ENCODE data around the gene SEC62. TPM values are rescaled to one million over a fixed set of nuclear protein-coding genes. Genes with fewer than 3 reads are reported as not detected.

The SEC62 gene
- total and polyA plus RNA-seq, 2 experiments from 2014 or later = 39.4 to 185 TPM

DNA sequence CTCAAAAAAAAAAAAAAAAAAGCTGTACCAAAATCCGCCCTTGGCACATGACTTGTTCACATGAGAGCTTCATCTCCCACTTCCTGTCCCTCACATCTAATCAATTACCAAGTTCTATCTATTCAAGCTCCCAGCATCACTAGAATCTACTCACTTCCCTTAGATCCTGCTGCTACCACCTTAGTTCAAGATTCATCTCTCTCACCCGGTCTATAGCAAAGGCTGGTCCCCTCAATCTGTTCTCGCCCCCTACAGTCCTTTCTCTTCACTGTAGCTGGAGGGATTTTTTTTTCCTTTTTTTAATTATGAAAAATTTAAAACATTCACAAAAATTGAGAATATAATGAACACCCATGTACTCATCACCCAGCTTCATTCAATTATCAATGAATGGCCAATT is 54.5 kb downstream of the SEC62 start:
- no peaks in the 10 kb centered on the region for H3K4me1 ChIP-seq (ENCODE audit: insufficient read depth)
- no peaks in the 10 kb centered on the region for H3K79me2 ChIP-seq (ENCODE audit: insufficient read depth)
- peak; percentile 15 for DNase-seq
- H3K9me2 ChIP-seq (ENCODE audit: insufficient read depth) = no peaks in the 10 kb centered on the region
- no peaks in the 10 kb centered on the region for H3F3A ChIP-seq (ENCODE audit: insufficient read depth)
- no peaks in the 10 kb centered on the region for H4K20me1 ChIP-seq (ENCODE audit: insufficient read depth)
- no peak overlapping the region for H3K4me2 ChIP-seq (ENCODE audit: unreplicated experiment)
- H2AFZ ChIP-seq = no peak overlapping the region
- H3K27ac ChIP-seq = no peak overlapping the region
- no peaks in the 10 kb centered on the region for H3K27me3 ChIP-seq (replicated peaks; ENCODE audit: insufficient read depth)
- in situ Hi-C loops (cut with MboI) = no loop called here
- no peak overlapping the region for H3K9ac ChIP-seq
- H3K9me3 ChIP-seq (ENCODE audit: low read depth) = no peaks in the 10 kb centered on the region
- no peak for TF ChIP-seq EZH2 (IDR thresholded peaks at IDR 0.05; ENCODE audit: insufficient read depth, poor library complexity, severe bottlenecking)
- TF ChIP-seq EZH2phosphoT487 (IDR thresholded peaks at IDR 0.05; ENCODE audit: insufficient read depth, low read depth) = no peak
- WGBS, 2 experiments (ENCODE audit: low coverage in 1 of 2, low lambda C conversion rate in 2 of 2, missing lambda C conversion rate in 2 of 2) = 71 to 85% methylated on average over 3 of the region's 3 CpGs
- no peak overlapping the region for H3K4me3 ChIP-seq
- H3K36me3 ChIP-seq (ENCODE audit: low read depth) = no peaks in the 10 kb centered on the region

DNA sequence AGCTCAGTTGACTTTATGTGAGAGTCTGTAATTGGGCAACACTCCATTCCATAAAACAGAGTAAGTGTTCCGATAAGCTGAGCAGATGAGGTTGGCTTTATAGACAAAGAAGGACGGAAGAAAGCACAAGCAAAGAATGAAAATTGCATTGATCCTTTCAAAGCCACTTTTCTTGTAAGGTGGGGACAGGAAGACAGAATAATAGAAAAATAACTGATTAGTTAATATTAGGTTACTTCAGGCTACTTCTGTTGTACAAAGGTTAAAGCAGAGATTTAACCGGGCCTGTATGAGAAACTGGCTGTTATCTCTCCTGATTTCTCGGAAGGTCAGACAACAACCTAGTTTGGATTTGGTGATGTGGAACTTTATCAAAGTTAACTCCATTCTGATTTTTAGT is 55.7 kb downstream of the SEC62 start:
- no peak overlapping the region for H3K27ac ChIP-seq
- no peaks in the 10 kb centered on the region for H3K4me1 ChIP-seq (ENCODE audit: insufficient read depth)
- in situ Hi-C loops (cut with MboI) = no loop called here
- no peak overlapping the region for H2AFZ ChIP-seq
- WGBS, 2 experiments (ENCODE audit: low coverage in 1 of 2, low lambda C conversion rate in 2 of 2, missing lambda C conversion rate in 2 of 2) = 90% methylated on average over 4 of the region's 4 CpGs
- TF ChIP-seq EZH2phosphoT487 (IDR thresholded peaks at IDR 0.05; ENCODE audit: insufficient read depth, low read depth) (no peak), EZH2 (IDR thresholded peaks at IDR 0.05; ENCODE audit: insufficient read depth, poor library complexity, severe bottlenecking) (no peak)
- no peaks in the 10 kb centered on the region for H3K27me3 ChIP-seq (replicated peaks; ENCODE audit: insufficient read depth)
- H3K4me2 ChIP-seq (ENCODE audit: unreplicated experiment) = no peak overlapping the region
- H3K4me3 ChIP-seq = no peak overlapping the region
- no peaks in the 10 kb centered on the region for H3K9me2 ChIP-seq (ENCODE audit: insufficient read depth)
- no peaks in the 10 kb centered on the region for H3F3A ChIP-seq (ENCODE audit: insufficient read depth)
- no peak overlapping the region for H3K9ac ChIP-seq
- no peaks in the 10 kb centered on the region for H3K36me3 ChIP-seq (ENCODE audit: low read depth)
- H3K9me3 ChIP-seq (ENCODE audit: low read depth) = no peaks in the 10 kb centered on the region
- H4K20me1 ChIP-seq (ENCODE audit: insufficient read depth) = no peaks in the 10 kb centered on the region
- no peaks in the 10 kb centered on the region for H3K79me2 ChIP-seq (ENCODE audit: insufficient read depth)
- DNase-seq = no peak

DNA sequence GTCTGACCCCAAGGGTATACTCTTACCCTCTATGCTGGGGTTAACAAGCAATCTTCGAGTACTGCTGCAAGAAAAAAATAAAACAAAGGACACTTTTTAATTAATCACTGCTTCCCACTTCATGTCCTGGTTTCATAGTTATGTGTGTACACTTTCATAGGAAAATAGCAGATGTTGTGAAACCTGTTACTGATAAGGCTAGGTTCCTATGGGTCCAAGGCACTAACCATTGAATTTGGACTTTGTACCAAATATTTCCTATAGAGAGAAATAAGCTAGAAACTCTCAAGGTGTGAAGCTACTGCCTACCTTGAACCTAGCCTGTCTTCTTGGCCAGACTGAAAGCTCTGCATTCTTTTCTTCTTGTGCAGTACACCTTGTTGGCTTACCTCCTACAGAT is 56.6 kb downstream of the SEC62 start:
- in situ Hi-C loops (cut with MboI) = no loop called here

GRCh38 chr3:170024581-170024980 is 58.0 kb downstream of the SEC62 start:
- 74 to 78% methylated on average over 4 of the region's 4 CpGs for WGBS, 2 experiments (ENCODE audit: low coverage in 1 of 2, low lambda C conversion rate in 2 of 2, missing lambda C conversion rate in 2 of 2)
- Histone ChIP-seq H3K27ac (no peak overlapping the region), H3K79me2 (ENCODE audit: insufficient read depth) (no peaks in the 10 kb centered on the region), H3K4me3 (no peak overlapping the region), H3K9me3 (ENCODE audit: low read depth) (no peaks in the 10 kb centered on the region), H3K27me3 (replicated peaks; ENCODE audit: insufficient read depth) (no peaks in the 10 kb centered on the region), H2AFZ (no peak overlapping the region), H3K9me2 (ENCODE audit: insufficient read depth) (no peaks in the 10 kb centered on the region), H3F3A (ENCODE audit: insufficient read depth) (no peaks in the 10 kb centered on the region), H3K4me1 (ENCODE audit: insufficient read depth) (no peaks in the 10 kb centered on the region), H3K4me2 (ENCODE audit: unreplicated experiment) (no peak overlapping the region), H4K20me1 (ENCODE audit: insufficient read depth) (no peaks in the 10 kb centered on the region), H3K36me3 (ENCODE audit: low read depth) (no peaks in the 10 kb centered on the region), H3K9ac (no peak overlapping the region)
- TF ChIP-seq EZH2phosphoT487 (IDR thresholded peaks at IDR 0.05; ENCODE audit: insufficient read depth, low read depth) = no peak
- no peak for TF ChIP-seq EZH2 (IDR thresholded peaks at IDR 0.05; ENCODE audit: insufficient read depth, poor library complexity, severe bottlenecking)
- DNase-seq = no peak
- in situ Hi-C loops (cut with MboI) = no loop called here

More for the DNA sequence above, 56.6 kb downstream of the SEC62 start:
- Histone ChIP-seq H3K4me2 (ENCODE audit: unreplicated experiment) (no peak overlapping the region), H3K27me3 (replicated peaks; ENCODE audit: insufficient read depth) (no peaks in the 10 kb centered on the region), H3K27ac (no peak overlapping the region), H3F3A (ENCODE audit: insufficient read depth) (no peaks in the 10 kb centered on the region), H3K9me3 (ENCODE audit: low read depth) (no peaks in the 10 kb centered on the region), H3K9ac (no peak overlapping the region), H4K20me1 (ENCODE audit: insufficient read depth) (no peaks in the 10 kb centered on the region), H3K4me1 (ENCODE audit: insufficient read depth) (no peaks in the 10 kb centered on the region), H3K9me2 (ENCODE audit: insufficient read depth) (no peaks in the 10 kb centered on the region), H3K36me3 (ENCODE audit: low read depth) (no peaks in the 10 kb centered on the region), H3K79me2 (ENCODE audit: insufficient read depth) (no peaks in the 10 kb centered on the region), H3K4me3 (no peak overlapping the region), H2AFZ (no peak overlapping the region)
- TF ChIP-seq EZH2phosphoT487 (IDR thresholded peaks at IDR 0.05; ENCODE audit: insufficient read depth, low read depth) (no peak), EZH2 (IDR thresholded peaks at IDR 0.05; ENCODE audit: insufficient read depth, poor library complexity, severe bottlenecking) (no peak)
- no peak for DNase-seq
- 77 to 86% methylated on average over 1 of the region's 1 CpG for WGBS, 2 experiments (ENCODE audit: low coverage in 1 of 2, low lambda C conversion rate in 2 of 2, missing lambda C conversion rate in 2 of 2)
